Ecto neural progenitor cell (in vitro differentiated cells): ENCODE data around the gene KCNC4.

Source experiments
- DNase-seq: peaks from one replicate; pipeline ENCODE4 v3.0.0-alpha.2; 2018; ENCODE audit warnings: low spot score

Gene KCNC4

GRCh38 chr1:110209715-110210603, at the start of gene KCNC4:
Gene KCNC4, plus strand, starts transcription at chr1:110210314. Its CDS starts 1,186 bp downstream, at chr1:110211500.
- peak; percentile 94 for DNase-seq

GRCh38 chr1:110160538-110161100, 49.5 kb upstream of the KCNC4 start:
- no peak for DNase-seq

- no peak for DNase-seq
Measured at GRCh38 chr1:110161165-110161564, 48.9 kb upstream of the KCNC4 start.

- DNase-seq = no peak
Measured at GRCh38 chr1:110161849-110162248, 48.3 kb upstream of the KCNC4 start.

- DNase-seq = no peak
Measured at GRCh38 chr1:110163591-110163990, 46.5 kb upstream of the KCNC4 start.

GRCh38 chr1:110164725-110165350, 45.3 kb upstream of the KCNC4 start:
- no peak for DNase-seq

GRCh38 chr1:110165761-110166231, 44.3 kb upstream of the KCNC4 start:
- no peak for DNase-seq

- DNase-seq = no peak
Measured at GRCh38 chr1:110166861-110167260, 43.3 kb upstream of the KCNC4 start.

- DNase-seq = no peak
Measured at GRCh38 chr1:110170766-110171733, 39.1 kb upstream of the KCNC4 start.

GRCh38 chr1:110172001-110172400, 38.1 kb upstream of the KCNC4 start:
- no peak for DNase-seq

GRCh38 chr1:110173466-110174105, 36.5 kb upstream of the KCNC4 start:
- DNase-seq = no peak

- DNase-seq = no peak
Measured at GRCh38 chr1:110174961-110175360, 35.2 kb upstream of the KCNC4 start.

- no peak for DNase-seq
Measured at GRCh38 chr1:110176299-110176956, 33.7 kb upstream of the KCNC4 start.

- DNase-seq = no peak
Measured at GRCh38 chr1:110177775-110178174, 32.3 kb upstream of the KCNC4 start.

- no peak for DNase-seq
Measured at GRCh38 chr1:110183642-110184167, 26.4 kb upstream of the KCNC4 start.

GRCh38 chr1:110184446-110184845, 25.7 kb upstream of the KCNC4 start:
- no peak for DNase-seq

GRCh38 chr1:110185181-110185580, 24.9 kb upstream of the KCNC4 start:
- DNase-seq = no peak

- DNase-seq = no peak
Measured at GRCh38 chr1:110186558-110186957, 23.6 kb upstream of the KCNC4 start.

GRCh38 chr1:110187139-110187890, 22.8 kb upstream of the KCNC4 start:
- DNase-seq = no peak
